Fibroblast of skin of abdomen (primary cell): Measurements from ENCODE around the gene RNF26.

Source experiments
- DNase-seq: peaks from one replicate; pipeline ENCODE4 v3.0.0-alpha.2; 2013

The RNF26 gene

GRCh38 chr11:119355091-119355843 lies 20.9 kb downstream of the RNF26 start:
- no peak for DNase-seq

GRCh38 chr11:119356349-119357031 lies 22.2 kb downstream of the RNF26 start:
- DNase-seq = peak; percentile 72

GRCh38 chr11:119357074-119357473 lies 22.7 kb downstream of the RNF26 start:
- DNase-seq = no peak

GRCh38 chr11:119359365-119360214 lies 25.3 kb downstream of the RNF26 start:
- no peak for DNase-seq

GRCh38 chr11:119361056-119361787 lies 26.9 kb downstream of the RNF26 start:
- DNase-seq = peak; percentile 80

- DNase-seq = no peak
Measured at GRCh38 chr11:119361941-119362725, 27.8 kb downstream of the RNF26 start.

- no peak for DNase-seq
Measured at GRCh38 chr11:119362741-119363080, 28.4 kb downstream of the RNF26 start.

GRCh38 chr11:119363081-119363850 lies 28.9 kb downstream of the RNF26 start:
- no peak for DNase-seq

- peak; percentile 44 for DNase-seq
Measured at GRCh38 chr11:119363851-119364590, 29.7 kb downstream of the RNF26 start.

GRCh38 chr11:119365071-119365591 lies 30.8 kb downstream of the RNF26 start:
- DNase-seq = no peak

- no peak for DNase-seq
Measured at GRCh38 chr11:119366690-119367620, 32.6 kb downstream of the RNF26 start.

GRCh38 chr11:119367661-119368120 lies 33.4 kb downstream of the RNF26 start:
- DNase-seq = no peak

GRCh38 chr11:119368121-119369034 lies 34.1 kb downstream of the RNF26 start:
- DNase-seq = no peak

- no peak for DNase-seq
Measured at GRCh38 chr11:119369132-119369925, 35.0 kb downstream of the RNF26 start.

- no peak for DNase-seq
Measured at GRCh38 chr11:119370486-119371046, 36.2 kb downstream of the RNF26 start.

GRCh38 chr11:119371067-119371601 lies 36.8 kb downstream of the RNF26 start:
- DNase-seq = no peak
